ENCODE measurements around the gene QRFPR. TPM values are rescaled to one million over a fixed set of nuclear protein-coding genes. Genes with fewer than 3 reads are reported as not detected.

QRFPR gene
- total and polyA plus RNA-seq, 11 donors: 0.49 to 6.5 (median 3.0) TPM

GRCh38 chr4:121375262-121375661, 5.6 kb downstream of the QRFPR start:
- Histone ChIP-seq H3K9me3 (no peaks in the 10 kb centered on the region), H3K27ac (no peak overlapping the region), H3K36me3 (no peaks in the 10 kb centered on the region), H3K27me3 (peaks cover 0 to 7% (median 0%) of the 10 kb centered on the region in 9 donors), H3K4me1 (peaks cover 0 to 15% (median 0%) of the 10 kb centered on the region in 12 donors), H3K4me3 (no peak overlapping the region)
- DNase-seq: no peak
- TF ChIP-seq CTCF (IDR thresholded peaks at IDR 0.05) (no peak), POLR2A (IDR thresholded peaks at IDR 0.05) (no peak)
- ATAC-seq: no peak
- intact Hi-C loops (cut with DNase I): loop anchor here in 6 of 10 donors (5.0 to 10.0 kb wide), 5 partner anchors 42 to 360 kb away; no protein-coding TSS in a partner anchor

GRCh38 chr4:121373841-121374240, 7.0 kb downstream of the QRFPR start:
- Histone ChIP-seq H3K36me3 (no peaks in the 10 kb centered on the region), H3K4me3 (no peak overlapping the region), H3K27me3 (peaks cover 0 to 3% (median 0%) of the 10 kb centered on the region in 9 donors), H3K27ac (no peak overlapping the region), H3K9me3 (no peaks in the 10 kb centered on the region), H3K4me1 (peaks cover 0 to 15% (median 0%) of the 10 kb centered on the region in 12 donors)
- intact Hi-C loops (cut with DNase I): loop anchor here in 9 of 10 donors (5.0 to 10.0 kb wide), 9 partner anchors 48 to 361 kb away; no protein-coding TSS in a partner anchor
- no peak for ATAC-seq
- DNase-seq: no peak
- WGBS, 4 donors: 81 to 92% (median 87%) methylated on average over 6 of the region's 6 CpGs
- TF ChIP-seq POLR2A (IDR thresholded peaks at IDR 0.05): no peak

GRCh38 chr4:121370729-121371325, 10.0 kb downstream of the QRFPR start:
- ATAC-seq (peak in 2 of 4 donors; percentile 54 to 69), DNase-seq (peak in 3 of 5 donors; percentile 24 to 45 (median 30))
- TF ChIP-seq CTCF (IDR thresholded peaks at IDR 0.05) (peak; percentile 46 to 77 (median 64)), POLR2A (IDR thresholded peaks at IDR 0.05) (no peak)
- H3K36me3 ChIP-seq: no peaks in the 10 kb centered on the region
- intact Hi-C loops (cut with DNase I): loop anchor here (1.0 to 10.0 kb wide), 14 partner anchors 50 to 366 kb away; no protein-coding TSS in a partner anchor
- 72 to 88% (median 85%) methylated on average over 1 of the region's 1 CpG for WGBS, 4 donors
- H3K27ac ChIP-seq: no peak overlapping the region
- H3K9me3 ChIP-seq: no peaks in the 10 kb centered on the region
- H3K27me3 ChIP-seq: no peaks in the 10 kb centered on the region
- H3K4me1 ChIP-seq: peaks cover 0 to 11% (median 0%) of the 10 kb centered on the region in 12 donors
- H3K4me3 ChIP-seq: no peak overlapping the region

DNA sequence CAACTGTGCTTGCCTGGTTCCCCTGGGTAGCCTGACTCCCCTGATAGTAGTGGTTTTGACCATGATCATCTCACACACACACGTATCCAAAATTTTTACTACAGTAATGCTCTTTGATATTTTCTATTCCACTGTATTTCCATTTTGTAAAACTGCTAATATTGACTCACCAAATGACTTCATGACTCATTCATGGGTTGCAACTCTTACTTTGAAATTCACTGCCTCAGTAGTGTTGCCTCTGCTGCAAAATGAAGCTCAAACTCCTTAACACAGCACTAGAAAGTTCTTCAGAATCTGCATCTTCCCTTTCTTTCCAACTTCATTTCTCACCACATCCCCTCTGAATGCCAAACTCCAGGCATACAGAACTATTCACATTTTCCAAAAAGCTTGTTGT, 20.3 kb downstream of the QRFPR start:
- DNase-seq: no peak
- intact Hi-C loops (cut with DNase I): no loop called here
- no peak overlapping the region for H3K4me3 ChIP-seq
- no peak overlapping the region for H3K27ac ChIP-seq
- H3K36me3 ChIP-seq: no peaks in the 10 kb centered on the region
- no peaks in the 10 kb centered on the region for H3K9me3 ChIP-seq
- H3K27me3 ChIP-seq: no peaks in the 10 kb centered on the region
- H3K4me1 ChIP-seq: no peaks in the 10 kb centered on the region
- WGBS, 4 donors: 86 to 94% (median 93%) methylated on average over 1 of the region's 1 CpG
- TF ChIP-seq CTCF (IDR thresholded peaks at IDR 0.05): no peak
- TF ChIP-seq POLR2A (IDR thresholded peaks at IDR 0.05): no peak
- ATAC-seq: no peak

- intact Hi-C loops (cut with DNase I): no loop called here
These were observed 22.3 kb downstream of the QRFPR start for GRCh38 chr4:121358473-121358872.

More at GRCh38 chr4:121358473-121358872, 22.3 kb downstream of the QRFPR start:
- peaks cover 0 to 10% (median 0%) of the 10 kb centered on the region in 12 donors for H3K9me3 ChIP-seq
- no peak overlapping the region for H3K27ac ChIP-seq
- DNase-seq (no peak), ATAC-seq (no peak)
- no peak overlapping the region for H3K4me3 ChIP-seq
- no peaks in the 10 kb centered on the region for H3K27me3 ChIP-seq
- H3K36me3 ChIP-seq: no peaks in the 10 kb centered on the region
- H3K4me1 ChIP-seq: no peaks in the 10 kb centered on the region
- no peak for TF ChIP-seq POLR2A (IDR thresholded peaks at IDR 0.05)
- no peak for TF ChIP-seq CTCF (IDR thresholded peaks at IDR 0.05)

All from heart left ventricle (tissue), 16 donors.